H1 (cell line): ENCODE results near the gene ATL3. TPM values are rescaled to one million over a fixed set of nuclear protein-coding genes. Genes with fewer than 3 reads are reported as not detected.

ENCODE experiments used
- KDM1A ChIP-seq: fragments of 200-600, 300-600 bp; sonication (generic); IDR thresholded peaks from 2 replicates; pipeline ENCODE4 v1.7.1; 2016; ENCODE audit warnings: mild to moderate bottlenecking, low read length, borderline replicate concordance
- KDM5A ChIP-seq: fragments of 200-600 bp; IDR thresholded peaks from 2 replicates; pipeline ENCODE4 v1.7.1; 2012; ENCODE audit warnings: mild to moderate bottlenecking, low read length, inconsistent platforms, mixed read lengths
- polyA plus RNA-seq, 7 experiments: library from polyadenylated mRNA; depleted of rRNA in 3 of 7; stranded (reverse) in 5 of 7; unstranded in 2 of 7; fragments of >200 nt in 5 of 7; fragments of 200-250 nt in 2 of 7; gene quantifications; 1 replicate in 5 of 7; 2 replicates in 1 of 7; 4 replicates in 1 of 7; pipeline versions ENCODE4 v1.2.1 to v1.2.3, GENCODE V29; 2011 to 2013; ENCODE audit warnings: missing spikeins in 2 of 7, mixed read lengths in 2 of 7
- total RNA-seq: library from RNA; stranded (reverse); fragmentation: NEBNext Ultra II Directional; extraction: Animal tissue kit (Norgen Biotek cat#: 25700); gene quantifications from 2 replicates; pipeline ENCODE4 v1.2.1, GENCODE V29; 2021

Gene ATL3
- total and polyA plus RNA-seq, 2 of the 8 experiments (the other 6 are each of a cell fraction or from before 2014, with no cell fraction given): 7.8 to 24.5 TPM

- no peak for TF ChIP-seq KDM1A
- no peak for TF ChIP-seq KDM5A
Observed at GRCh38 chr11:63612181-63612580, 59.0 kb downstream of the ATL3 start (continued).
